Fibroblast of the aortic adventitia (primary cell): ENCODE measurements around the gene CACNA2D2. TPM values are rescaled to one million over a fixed set of nuclear protein-coding genes. Genes with fewer than 3 reads are reported as not detected.

ENCODE experiments used
- DNase-seq: peaks from one replicate; pipeline ENCODE4 v3.0.0-alpha.2; 2010; ENCODE audit warnings: low read depth
- H3K4me3 ChIP-seq: 2 replicates; pipeline ENCODE4 v1.5.1; 2011; ENCODE audit warnings: low read depth, mild to moderate bottlenecking, control low read depth, low read length, moderate library complexity
- total RNA-seq: library from RNA; depleted of rRNA; stranded (reverse); fragments of >200 nt; gene quantifications from 2 replicates; pipeline ENCODE4 v1.2.3, GENCODE V29; 2012; ENCODE audit warnings: low replicate concordance
- TF ChIP-seq, protein P1 (sequence below): IDR thresholded peaks from 2 replicates; pipeline ENCODE4 v1.5.1; 2011; ENCODE audit warnings: mild to moderate bottlenecking, low read length, control low read depth, inconsistent platforms; ENCODE audit not compliant: insufficient read depth

CACNA2D2 gene
- total RNA-seq, 1 donor: not detected

GRCh38 chr3:50392101-50392715, 111.2 kb downstream of the CACNA2D2 start:
- no peak for DNase-seq
- TF ChIP-seq, protein P1, sequence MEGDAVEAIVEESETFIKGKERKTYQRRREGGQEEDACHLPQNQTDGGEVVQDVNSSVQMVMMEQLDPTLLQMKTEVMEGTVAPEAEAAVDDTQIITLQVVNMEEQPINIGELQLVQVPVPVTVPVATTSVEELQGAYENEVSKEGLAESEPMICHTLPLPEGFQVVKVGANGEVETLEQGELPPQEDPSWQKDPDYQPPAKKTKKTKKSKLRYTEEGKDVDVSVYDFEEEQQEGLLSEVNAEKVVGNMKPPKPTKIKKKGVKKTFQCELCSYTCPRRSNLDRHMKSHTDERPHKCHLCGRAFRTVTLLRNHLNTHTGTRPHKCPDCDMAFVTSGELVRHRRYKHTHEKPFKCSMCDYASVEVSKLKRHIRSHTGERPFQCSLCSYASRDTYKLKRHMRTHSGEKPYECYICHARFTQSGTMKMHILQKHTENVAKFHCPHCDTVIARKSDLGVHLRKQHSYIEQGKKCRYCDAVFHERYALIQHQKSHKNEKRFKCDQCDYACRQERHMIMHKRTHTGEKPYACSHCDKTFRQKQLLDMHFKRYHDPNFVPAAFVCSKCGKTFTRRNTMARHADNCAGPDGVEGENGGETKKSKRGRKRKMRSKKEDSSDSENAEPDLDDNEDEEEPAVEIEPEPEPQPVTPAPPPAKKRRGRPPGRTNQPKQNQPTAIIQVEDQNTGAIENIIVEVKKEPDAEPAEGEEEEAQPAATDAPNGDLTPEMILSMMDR: no peak
- no peak overlapping the region for H3K4me3 ChIP-seq

DNA sequence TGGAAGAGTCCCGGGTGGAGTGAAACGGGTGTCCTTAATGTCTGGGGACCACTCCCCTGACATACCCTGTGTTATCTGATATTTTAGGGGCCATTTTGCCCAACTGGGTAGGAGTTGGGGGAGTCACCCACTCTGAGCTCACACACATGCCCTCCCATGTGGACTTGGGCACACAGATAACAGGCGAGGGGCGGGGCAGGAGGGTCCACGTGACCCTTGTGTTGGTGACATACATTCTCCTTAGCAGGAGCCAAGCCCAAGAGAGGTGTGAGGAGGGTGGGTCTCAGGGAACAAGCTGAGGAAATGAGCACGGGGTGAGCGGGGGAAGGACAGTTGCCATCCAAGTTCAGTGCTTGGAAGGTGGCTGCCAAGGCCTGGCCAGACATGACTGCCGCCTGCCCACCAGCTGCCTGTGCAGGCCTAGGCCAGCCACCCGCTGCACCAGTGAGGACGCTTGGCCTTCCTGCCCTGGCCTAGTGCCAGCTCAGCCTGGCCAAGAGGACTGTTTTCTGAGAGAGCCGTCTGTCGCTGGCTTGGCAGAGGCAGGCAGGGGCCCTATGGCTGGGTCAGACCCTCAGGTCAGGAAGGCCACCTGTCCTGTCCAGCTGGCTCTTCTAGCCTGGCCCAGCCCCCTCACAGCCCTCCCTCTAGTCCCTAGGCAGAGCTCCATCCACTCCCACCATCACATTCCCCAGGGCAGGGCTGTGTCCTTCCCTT, 112.8 kb downstream of the CACNA2D2 start:
- TF ChIP-seq, protein P1: no peak
- no peak for DNase-seq
- H3K4me3 ChIP-seq: no peak overlapping the region

- DNase-seq: no peak
- TF ChIP-seq, protein P1: no peak
- no peak overlapping the region for H3K4me3 ChIP-seq
Measured at GRCh38 chr3:50389414-50389767, 114.0 kb downstream of the CACNA2D2 start.

- no peak for DNase-seq
- no peak overlapping the region for H3K4me3 ChIP-seq
- TF ChIP-seq, protein P1: no peak
Measured at GRCh38 chr3:50388720-50389413, 114.6 kb downstream of the CACNA2D2 start.

DNA sequence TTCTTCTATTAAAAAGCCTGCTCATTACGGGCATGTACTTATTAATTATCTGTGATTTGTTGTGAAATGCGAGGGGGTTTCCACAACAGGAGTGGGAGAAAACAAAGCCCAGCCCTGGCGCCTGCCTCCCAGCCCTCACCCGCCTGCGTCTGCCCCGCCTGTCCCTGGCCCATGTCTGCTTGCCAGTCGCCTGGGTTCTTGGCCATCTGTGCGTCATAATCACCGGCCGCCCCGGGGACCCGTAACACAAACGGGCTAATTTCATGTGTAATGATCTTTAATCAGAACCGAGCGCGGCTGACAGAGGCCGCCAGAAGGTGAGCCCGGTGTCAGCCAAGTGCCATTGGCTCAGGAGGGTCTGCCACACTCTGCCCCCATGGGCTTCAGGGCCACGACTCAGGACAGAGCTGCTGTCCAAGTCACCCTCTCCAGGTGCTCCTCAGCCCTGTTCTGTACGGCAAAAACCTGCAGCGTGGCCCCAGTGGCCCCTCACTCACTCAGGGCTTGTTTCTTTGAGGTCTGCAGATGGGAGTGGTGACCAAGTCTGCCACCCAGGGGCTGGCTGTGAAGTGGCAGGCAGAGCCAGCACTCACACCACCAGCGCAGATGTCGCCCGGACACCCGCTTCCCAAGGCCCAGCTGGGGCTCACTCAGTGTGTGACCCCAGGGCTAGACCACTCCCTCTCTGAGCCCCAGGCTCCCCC, 115.3 kb downstream of the CACNA2D2 start:
- no peak overlapping the region for H3K4me3 ChIP-seq
- DNase-seq: no peak
- TF ChIP-seq, protein P1: no peak

DNA sequence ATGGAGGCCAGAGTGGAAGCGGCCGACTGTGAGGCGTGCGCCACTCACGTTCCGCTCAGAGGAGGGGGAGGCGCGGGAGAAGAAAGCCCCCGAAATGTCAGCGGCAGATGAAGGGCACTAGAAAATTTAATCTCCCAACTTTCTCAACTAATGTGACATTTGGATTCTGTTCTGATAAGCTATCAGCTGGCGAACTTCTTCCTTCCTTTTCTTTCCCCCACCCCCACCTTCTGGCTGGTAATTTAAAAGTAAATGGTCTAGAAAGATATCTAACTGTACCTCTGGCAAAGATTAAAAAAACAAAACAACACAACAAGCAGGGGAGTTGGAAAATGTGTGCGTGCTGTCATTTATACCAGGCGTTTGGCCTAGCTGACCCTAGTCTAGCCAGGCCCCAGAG, 117.7 kb downstream of the CACNA2D2 start:
- TF ChIP-seq, protein P1: no peak
- H3K4me3 ChIP-seq: no peak overlapping the region
- DNase-seq: no peak
